Trophoblast cell (in vitro differentiated cells and primary cell): Measurements from ENCODE around the gene MYO10.
A peak's percentile ranks its signal among the peaks of the same experiment; 100 is the strongest.

Experiments
- DNase-seq, 2 donors: peaks; one replicate each; pipeline ENCODE4 v3.0.0-alpha.2; 2016
- H2AFZ ChIP-seq: 2 replicates; pipeline ENCODE4 v1.6.1; 2013; ENCODE audit warnings: low read length, moderate library complexity, mild to moderate bottlenecking; ENCODE audit not compliant: insufficient read depth, poor library complexity
- H2AK5ac ChIP-seq: 2 replicates; pipeline ENCODE4 v1.6.1; 2013; ENCODE audit warnings: mild to moderate bottlenecking, low read length
- H2BK120ac ChIP-seq: 2 replicates; pipeline ENCODE4 v1.6.1; 2013; ENCODE audit warnings: low read length, mild to moderate bottlenecking, moderate library complexity; ENCODE audit not compliant: insufficient read depth, poor library complexity
- H2BK12ac ChIP-seq: 2 replicates; pipeline ENCODE4 v1.6.1; 2013; ENCODE audit warnings: mild to moderate bottlenecking, low read length, moderate library complexity
- H2BK5ac ChIP-seq: 2 replicates; pipeline ENCODE4 v1.6.1; 2013; ENCODE audit warnings: low read length, low read depth, moderate library complexity, mild to moderate bottlenecking; ENCODE audit not compliant: poor library complexity
- H3K14ac ChIP-seq: 2 replicates; pipeline ENCODE4 v1.6.1; 2013; ENCODE audit warnings: mild to moderate bottlenecking, low read length
- H3K18ac ChIP-seq: 2 replicates; pipeline ENCODE4 v1.6.1; 2013; ENCODE audit warnings: mild to moderate bottlenecking, low read length
- H3K23ac ChIP-seq: 2 replicates; pipeline ENCODE4 v1.6.1; 2013; ENCODE audit warnings: low read length
- H3K27ac ChIP-seq: 2 replicates; pipeline ENCODE4 v1.5.1; 2013; ENCODE audit warnings: low read depth, mild to moderate bottlenecking, inconsistent platforms, low read length, moderate library complexity
- H3K27me3 ChIP-seq: 2 replicates; pipeline ENCODE4 v1.6.1; 2013; ENCODE audit warnings: inconsistent platforms, mild to moderate bottlenecking, low read length, moderate library complexity; ENCODE audit not compliant: insufficient read depth
- H3K36me3 ChIP-seq, 2 experiments: 1 replicate in 1 of 2; 2 replicates in 1 of 2; pipeline ENCODE4 v1.6.1; 2013; ENCODE audit warnings: low read length in 2 of 2, mild to moderate bottlenecking in 2 of 2, moderate library complexity in 1 of 2; ENCODE audit not compliant: insufficient read depth in 2 of 2, control insufficient read depth in 1 of 2
- H3K4ac ChIP-seq: 2 replicates; pipeline ENCODE4 v1.6.1; 2013; ENCODE audit warnings: low read depth, mild to moderate bottlenecking, low read length, moderate library complexity
- H3K4me1 ChIP-seq, 2 experiments: 1 replicate in 1 of 2; 2 replicates in 1 of 2; pipeline ENCODE4 v1.6.1; 2013; ENCODE audit warnings: low read length in 2 of 2, mild to moderate bottlenecking in 2 of 2, moderate library complexity in 1 of 2; ENCODE audit not compliant: insufficient read depth in 2 of 2, control insufficient read depth in 1 of 2
- H3K4me2 ChIP-seq: 2 replicates; pipeline ENCODE4 v1.6.1; 2013; ENCODE audit warnings: inconsistent platforms, mild to moderate bottlenecking, low read length, moderate library complexity
- H3K4me3 ChIP-seq: 2 replicates; pipeline ENCODE4 v1.5.1; 2013; ENCODE audit warnings: mild to moderate bottlenecking, low read depth, low read length, inconsistent platforms
- H3K79me1 ChIP-seq: one replicate; pipeline ENCODE4 v1.6.1; 2013; ENCODE audit warnings: low read length
- H3K79me2 ChIP-seq: 2 replicates; pipeline ENCODE4 v1.6.1; 2013; ENCODE audit warnings: low read length, mild to moderate bottlenecking; ENCODE audit not compliant: control insufficient read depth, insufficient read depth, poor library complexity
- H3K9ac ChIP-seq: 2 replicates; pipeline ENCODE4 v1.6.1; 2013; ENCODE audit warnings: mild to moderate bottlenecking, low read length
- H3K9me3 ChIP-seq: 2 replicates; pipeline ENCODE4 v1.6.1; 2013; ENCODE audit warnings: low read depth, mild to moderate bottlenecking, control low read depth, inconsistent platforms, low read length; ENCODE audit not compliant: insufficient read depth
- H4K12ac ChIP-seq: 2 replicates; pipeline ENCODE4 v1.6.1; 2013; ENCODE audit warnings: low read depth, mild to moderate bottlenecking, low read length, moderate library complexity
- H4K8ac ChIP-seq: 2 replicates; pipeline ENCODE4 v1.6.1; 2013; ENCODE audit warnings: low read depth, mild to moderate bottlenecking, low read length, moderate library complexity
- H4K91ac ChIP-seq: one replicate; pipeline ENCODE4 v1.6.1; 2013; ENCODE audit warnings: low read depth, mild to moderate bottlenecking, low read length, moderate library complexity
- WGBS: extraction: QIAGEN DNeasy Blood & Tissue Kit; methylation state at CpG from one replicate; pipeline ENCODE4 v1.1.7; 2013; ENCODE audit warnings: missing lambda C conversion rate; ENCODE audit not compliant: insufficient read length, insufficient coverage; ENCODE audit errors: extremely low coverage; 5-methylcytosine and 5-hydroxymethylcytosine counted together

MYO10 gene

DNA sequence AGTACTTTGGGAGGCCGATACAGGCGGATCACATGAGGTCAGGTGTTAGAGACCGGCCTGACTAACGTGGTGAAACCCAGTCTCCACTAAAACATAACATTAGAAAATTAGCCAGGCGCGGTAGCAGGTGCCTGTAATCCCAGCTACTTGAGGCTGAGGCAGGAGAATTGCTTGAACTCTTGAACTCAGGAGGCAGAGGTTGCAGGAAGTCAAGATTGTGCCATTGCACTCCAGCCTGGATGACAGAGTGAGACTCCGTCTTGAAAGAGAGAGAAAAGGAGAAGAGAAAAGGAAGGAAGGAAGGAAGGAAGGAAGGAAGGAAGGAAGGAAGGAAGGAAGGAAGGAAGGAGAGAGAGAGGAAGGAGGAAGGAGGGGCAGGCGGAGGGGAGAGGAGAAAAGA, 45.1 kb downstream of the MYO10 start:
- Histone ChIP-seq H3K36me3 (no peaks in the 10 kb centered on the region), H3K4me3 (no peak overlapping the region), H2BK5ac (no peak overlapping the region), H2AK5ac (no peak overlapping the region), H4K8ac (no peak overlapping the region), H3K18ac (no peak overlapping the region), H3K23ac (no peak overlapping the region), H3K4ac (no peak overlapping the region), H2AFZ (no peak overlapping the region), H3K4me2 (no peak overlapping the region), H3K79me2 (peaks cover 6% of the 10 kb centered on the region), H3K79me1 (peaks cover 5% of the 10 kb centered on the region), H2BK120ac (no peak overlapping the region), H4K12ac (no peak overlapping the region), H3K9ac (no peak overlapping the region), H3K27me3 (no peaks in the 10 kb centered on the region), H3K9me3 (no peaks in the 10 kb centered on the region), H2BK12ac (no peak overlapping the region), H3K14ac (no peak overlapping the region), H3K4me1 (peaks cover 19 to 29% of the 10 kb centered on the region in 2 experiments), H3K27ac (no peak overlapping the region), H4K91ac (no peak overlapping the region)
- DNase-seq: no peak
- WGBS: no CpG with 5 or more reads among the region's 8 CpGs

DNA sequence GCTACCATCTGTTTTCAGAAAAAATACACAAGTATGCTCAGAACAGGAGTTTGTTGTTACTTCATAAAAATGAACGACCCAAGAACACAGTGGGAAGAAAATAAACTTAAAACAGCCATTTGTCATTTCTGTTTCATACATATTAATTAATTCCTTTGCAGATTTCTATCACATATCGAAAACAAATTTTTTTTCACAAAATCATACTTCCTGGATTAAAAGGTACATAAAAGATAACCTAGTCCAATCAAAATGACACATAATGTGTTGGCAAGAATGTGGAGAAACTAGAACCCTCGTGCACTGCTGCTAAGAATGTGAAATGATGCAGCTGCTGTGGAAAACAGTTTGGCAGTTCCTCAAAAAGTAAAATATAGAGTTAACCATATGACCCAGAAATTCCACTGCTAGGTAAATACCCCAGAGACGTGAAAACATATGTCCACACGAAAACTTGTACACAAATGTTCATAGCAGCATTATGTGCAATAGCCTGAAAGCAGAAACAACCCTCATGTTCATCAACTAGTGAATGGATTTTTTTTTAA, 46.0 kb downstream of the MYO10 start:
- Histone ChIP-seq H3K23ac (no peak overlapping the region), H3K27ac (no peak overlapping the region), H3K79me2 (peaks cover 4% of the 10 kb centered on the region), H3K4me1 (peaks cover 11 to 19% of the 10 kb centered on the region in 2 experiments), H4K12ac (no peak overlapping the region), H2BK12ac (no peak overlapping the region), H3K4me2 (no peak overlapping the region), H3K79me1 (peaks cover 1% of the 10 kb centered on the region), H2BK5ac (no peak overlapping the region), H2AK5ac (no peak overlapping the region), H3K36me3 (no peaks in the 10 kb centered on the region), H3K4ac (no peak overlapping the region), H2BK120ac (no peak overlapping the region), H4K91ac (no peak overlapping the region), H3K9me3 (no peaks in the 10 kb centered on the region), H4K8ac (no peak overlapping the region), H2AFZ (no peak overlapping the region), H3K9ac (no peak overlapping the region), H3K18ac (no peak overlapping the region), H3K4me3 (no peak overlapping the region), H3K27me3 (no peaks in the 10 kb centered on the region), H3K14ac (no peak overlapping the region)
- 100% methylated on average over 1 of the region's 5 CpGs for whole genome bisulfite sequencing
- DNase-seq: peak in 1 of 2 donors; percentile 68

DNA sequence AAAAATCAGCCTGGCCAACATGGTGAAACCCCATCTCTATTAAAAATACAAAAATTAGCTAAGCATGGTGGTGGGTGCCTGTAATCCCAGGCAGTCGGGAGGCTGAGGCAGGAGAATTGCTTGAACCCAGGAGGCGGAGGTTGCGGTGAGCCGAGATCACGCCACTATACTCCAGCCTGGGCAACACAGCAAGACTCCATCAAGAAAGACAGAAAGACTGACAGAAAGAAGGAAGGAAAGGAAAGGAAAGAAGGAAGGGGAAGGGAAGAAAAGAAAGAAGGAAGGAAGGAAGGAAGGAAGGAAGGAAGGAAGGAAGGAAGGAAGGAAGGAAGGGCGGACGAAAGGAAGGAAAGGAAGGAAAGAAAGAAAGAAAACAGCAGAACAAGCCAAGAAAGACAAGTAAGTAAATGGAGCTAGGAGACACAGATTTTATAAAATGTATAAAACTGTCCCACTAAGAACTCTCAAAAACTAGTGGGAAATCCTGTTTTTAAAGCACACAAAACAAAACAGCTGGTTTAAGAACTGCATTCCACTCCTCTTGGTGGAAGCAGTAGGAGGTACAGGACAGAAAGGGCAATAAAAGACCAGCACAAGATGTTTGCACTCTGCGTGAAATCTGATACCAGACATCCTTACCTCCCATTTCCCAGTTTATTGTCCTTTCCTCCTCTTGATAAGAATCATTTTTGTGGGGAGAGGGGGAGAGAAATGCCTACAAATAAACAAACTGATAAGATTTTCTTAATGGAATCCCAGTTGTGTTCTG, 46.7 kb downstream of the MYO10 start:
- Histone ChIP-seq H4K12ac (no peak overlapping the region), H3K4ac (no peak overlapping the region), H2BK120ac (no peak overlapping the region), H2AK5ac (no peak overlapping the region), H3K23ac (no peak overlapping the region), H3K79me1 (peaks cover 1% of the 10 kb centered on the region), H3K4me3 (no peak overlapping the region), H3K27ac (no peak overlapping the region), H3K18ac (no peak overlapping the region), H2AFZ (no peak overlapping the region), H3K9me3 (no peaks in the 10 kb centered on the region), H3K27me3 (no peaks in the 10 kb centered on the region), H3K14ac (no peak overlapping the region), H3K36me3 (no peaks in the 10 kb centered on the region), H3K9ac (no peak overlapping the region), H2BK5ac (no peak overlapping the region), H3K79me2 (peaks cover 4% of the 10 kb centered on the region), H3K4me1 (peaks cover 8 to 14% of the 10 kb centered on the region in 2 experiments), H4K8ac (no peak overlapping the region), H4K91ac (no peak overlapping the region), H3K4me2 (no peak overlapping the region), H2BK12ac (no peak overlapping the region)
- DNase-seq: peak; percentile 46 to 65
- no CpG with 5 or more reads among the region's 8 CpGs for WGBS

DNA sequence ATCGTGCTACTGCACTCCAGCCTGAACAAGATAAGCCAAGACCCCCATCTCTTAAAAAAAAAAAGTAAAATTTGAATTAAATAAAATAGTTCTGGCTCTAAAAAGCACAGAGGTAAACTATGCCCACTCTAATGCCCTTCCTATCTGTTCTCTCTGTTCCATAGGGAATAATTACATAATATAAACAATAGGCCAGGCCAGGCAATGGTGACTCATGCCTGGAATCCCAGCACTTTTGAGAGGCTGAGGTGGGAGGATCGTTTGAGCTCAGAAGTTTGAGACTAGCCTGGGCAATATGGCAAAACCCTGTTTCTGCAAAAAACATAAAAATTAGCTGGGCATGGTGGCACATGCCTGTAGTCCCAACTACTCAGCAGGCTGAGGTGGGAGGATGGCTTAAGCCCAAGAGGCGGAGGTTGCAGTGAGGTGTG, 47.4 kb downstream of the MYO10 start:
- Histone ChIP-seq H2AK5ac (no peak overlapping the region), H3K79me1 (peaks cover 1% of the 10 kb centered on the region), H2BK5ac (no peak overlapping the region), H3K79me2 (peaks cover 3% of the 10 kb centered on the region), H3K9me3 (no peaks in the 10 kb centered on the region), H4K91ac (no peak overlapping the region), H3K27ac (no peak overlapping the region), H2BK12ac (no peak overlapping the region), H3K36me3 (no peaks in the 10 kb centered on the region), H3K9ac (no peak overlapping the region), H3K14ac (no peak overlapping the region), H3K23ac (no peak overlapping the region), H3K4ac (no peak overlapping the region), H2AFZ (no peak overlapping the region), H3K4me2 (no peak overlapping the region), H3K18ac (no peak overlapping the region), H3K4me1 (peaks cover 3 to 9% of the 10 kb centered on the region in 2 experiments), H2BK120ac (no peak overlapping the region), H3K4me3 (no peak overlapping the region), H4K8ac (no peak overlapping the region), H4K12ac (no peak overlapping the region), H3K27me3 (no peaks in the 10 kb centered on the region)
- no CpG with 5 or more reads among the region's 3 CpGs for WGBS
- DNase-seq: peak; percentile 55 to 72
